UCSD-AML1 (cell line): ENCODE data around the gene ARV1.

Source experiments
- DNase-seq: peaks from one replicate; lab custom pipeline; 2025; ENCODE audit not compliant: unreplicated experiment; lab: John Stamatoyannopoulos, UW

Gene ARV1

GRCh38 chr1:230978491-230979388, at the start of gene ARV1, which contains the start of gene TTC13:
Gene ARV1 (plus strand): TSS chr1:230979094. CDS start chr1:230979106, 12 bp downstream.
Gene TTC13 (minus strand): TSS chr1:230978861. CDS start chr1:230978830, 31 bp downstream.
- peak; percentile 99 for DNase-seq

- DNase-seq: no peak
Measured at GRCh38 chr1:230930986-230931385, 47.9 kb upstream of the ARV1 start.

- no peak for DNase-seq
Measured at GRCh38 chr1:230935852-230936251, 43.0 kb upstream of the ARV1 start.

GRCh38 chr1:230936475-230936874, 42.4 kb upstream of the ARV1 start:
- no peak for DNase-seq

- no peak for DNase-seq
Measured at GRCh38 chr1:230937371-230937770, 41.5 kb upstream of the ARV1 start.

GRCh38 chr1:230938924-230939368, 39.9 kb upstream of the ARV1 start:
- no peak for DNase-seq

- DNase-seq: no peak
Measured at GRCh38 chr1:230939806-230940489, 38.9 kb upstream of the ARV1 start.

- DNase-seq: no peak
Measured at GRCh38 chr1:230940848-230941247, 38.0 kb upstream of the ARV1 start.

GRCh38 chr1:230943048-230943593, 35.8 kb upstream of the ARV1 start:
- DNase-seq: no peak

- no peak for DNase-seq
Measured at GRCh38 chr1:230948301-230948700, 30.6 kb upstream of the ARV1 start.

- DNase-seq: no peak
Measured at GRCh38 chr1:230948903-230949302, 30.0 kb upstream of the ARV1 start.

- DNase-seq: no peak
Measured at GRCh38 chr1:230950404-230950803, 28.5 kb upstream of the ARV1 start.

GRCh38 chr1:230957580-230957989, 21.3 kb upstream of the ARV1 start:
- DNase-seq: no peak

- DNase-seq: no peak
Measured at GRCh38 chr1:230958370-230958769, 20.5 kb upstream of the ARV1 start.

- no peak for DNase-seq
Measured at GRCh38 chr1:230964896-230965295, 14.0 kb upstream of the ARV1 start.

GRCh38 chr1:230965535-230965934, 13.4 kb upstream of the ARV1 start:
- no peak for DNase-seq

- DNase-seq: no peak
Measured at GRCh38 chr1:230966358-230966873, 12.5 kb upstream of the ARV1 start.

GRCh38 chr1:230970432-230970831, 8.5 kb upstream of the ARV1 start:
- DNase-seq: no peak

GRCh38 chr1:230971771-230972170, 7.1 kb upstream of the ARV1 start:
- DNase-seq: no peak

- peak; percentile 26 for DNase-seq
Measured at GRCh38 chr1:230972855-230973271, 6.0 kb upstream of the ARV1 start.

GRCh38 chr1:230975636-230976035, 3.3 kb upstream of the ARV1 start:
- DNase-seq: no peak
